ENCODE data around the gene IL34.
"Not testable (repeated sequence)": the region's sequence is repeated elsewhere in the genome, so short reads cannot be mapped to it uniquely, and the experiment has no call there.

IL34 gene

DNA sequence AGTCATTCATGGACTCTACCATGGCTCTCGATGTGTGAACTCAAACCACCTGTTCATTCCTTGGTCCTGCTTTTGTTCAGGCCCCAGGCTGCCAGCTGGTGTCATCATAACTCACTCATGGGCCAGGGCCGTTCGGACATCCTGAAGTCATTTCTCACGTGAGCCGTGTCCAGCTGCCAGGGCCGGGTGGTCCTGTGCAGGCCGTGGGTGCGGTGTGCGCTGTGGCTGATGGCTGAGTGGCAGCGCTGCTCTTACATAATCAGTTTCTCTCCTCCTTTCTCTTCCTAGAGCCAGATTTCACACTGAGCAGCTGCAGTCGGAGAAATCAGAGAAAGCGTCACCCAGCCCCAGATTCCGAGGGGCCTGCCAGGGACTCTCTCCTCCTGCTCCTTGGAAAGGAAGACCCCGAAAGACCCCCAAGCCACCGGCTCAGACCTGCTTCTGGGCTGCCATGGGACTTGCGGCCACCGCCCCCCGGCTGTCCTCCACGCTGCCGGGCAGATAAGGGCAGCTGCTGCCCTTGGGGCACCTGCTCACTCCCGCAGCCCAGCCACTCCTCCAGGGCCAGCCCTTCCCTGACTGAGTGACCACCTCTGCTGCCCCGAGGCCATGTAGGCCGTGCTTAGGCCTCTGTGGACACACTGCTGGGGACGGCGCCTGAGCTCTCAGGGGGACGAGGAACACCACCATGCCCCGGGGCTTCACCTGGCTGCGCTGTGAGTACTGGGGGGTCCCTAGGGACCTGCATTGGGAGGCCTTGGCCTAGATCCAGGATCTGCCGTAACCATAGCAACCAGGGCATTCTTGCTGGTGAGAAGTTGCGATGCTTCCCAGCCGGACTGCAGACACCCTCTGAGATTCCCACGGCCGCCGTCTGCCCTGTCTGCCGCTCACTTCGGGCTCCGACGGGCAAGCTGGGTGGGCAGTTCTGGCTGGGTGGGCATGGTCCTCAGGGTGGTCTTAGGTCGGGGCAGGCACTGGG, at the start of gene IL34:
Gene IL34, plus strand, starts transcription at position 300 of the 982 bp plus-strand sequence. Its CDS starts 389 bp downstream, at position 689.
- no peak for DNase-seq (ENCODE audit: low read depth)

DNA sequence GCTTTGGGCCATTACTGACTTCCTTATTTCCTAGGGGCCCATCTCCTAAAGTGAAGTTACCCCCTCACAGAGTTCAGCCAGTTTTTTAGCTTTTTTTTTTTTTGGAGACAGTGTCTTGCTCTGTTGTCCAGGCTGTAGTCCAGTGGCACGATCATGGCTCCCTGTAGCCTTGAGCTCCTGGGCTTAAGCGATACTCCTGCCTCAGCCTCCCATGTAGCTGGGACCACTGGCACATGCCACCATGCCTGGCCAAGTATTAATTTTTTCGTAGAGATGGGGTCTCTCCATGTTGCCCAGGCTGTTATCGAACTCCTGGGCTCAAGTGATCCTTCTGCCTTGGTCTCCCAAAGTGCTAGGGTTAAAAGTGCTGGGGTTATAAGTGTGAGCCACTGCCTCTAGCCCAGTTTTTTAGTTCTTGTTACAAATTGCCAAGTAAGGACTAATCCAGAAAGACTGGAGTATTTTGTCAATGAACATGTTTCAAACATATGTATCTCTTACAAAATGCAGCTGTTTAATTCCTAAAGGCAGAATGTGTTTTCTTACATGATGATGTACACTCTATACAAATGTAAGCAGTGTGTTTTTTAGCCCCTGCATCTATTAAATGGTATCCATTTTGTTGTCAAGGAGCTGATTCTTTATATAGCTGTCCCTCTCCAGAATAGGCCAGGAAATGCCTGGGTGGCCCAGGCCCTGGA, 49.1 kb upstream of the IL34 start:
- DNase-seq (ENCODE audit: low read depth) = no peak

DNA sequence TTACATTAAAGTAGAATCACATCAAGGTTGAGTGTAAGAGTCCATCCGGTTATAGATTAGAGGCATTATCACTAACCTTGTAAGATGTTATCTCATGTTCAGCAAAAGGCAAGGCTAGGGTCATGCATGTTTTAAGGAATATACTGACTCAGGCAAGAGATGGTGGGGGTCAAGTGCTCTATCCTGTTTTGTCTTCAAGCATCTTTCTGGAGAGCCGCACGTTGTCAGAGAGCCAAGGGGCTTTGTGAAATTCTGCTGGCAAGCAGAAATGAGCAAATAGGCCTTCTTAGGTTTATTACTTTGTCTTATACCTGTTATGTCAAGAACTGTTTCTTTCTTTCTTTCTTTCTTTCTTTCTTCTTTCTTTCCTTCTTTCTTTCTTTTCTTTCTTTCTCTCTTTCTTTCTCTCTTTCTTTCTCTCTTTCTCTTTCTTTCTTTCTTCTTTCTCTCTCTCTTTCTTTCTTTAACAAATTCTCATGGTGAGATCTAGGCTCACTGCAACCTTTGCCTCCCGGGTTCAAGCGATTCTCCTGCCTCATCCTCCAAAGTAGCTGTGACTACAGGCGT, 47.3 kb upstream of the IL34 start:
- no peak for DNase-seq (ENCODE audit: low read depth)

DNA sequence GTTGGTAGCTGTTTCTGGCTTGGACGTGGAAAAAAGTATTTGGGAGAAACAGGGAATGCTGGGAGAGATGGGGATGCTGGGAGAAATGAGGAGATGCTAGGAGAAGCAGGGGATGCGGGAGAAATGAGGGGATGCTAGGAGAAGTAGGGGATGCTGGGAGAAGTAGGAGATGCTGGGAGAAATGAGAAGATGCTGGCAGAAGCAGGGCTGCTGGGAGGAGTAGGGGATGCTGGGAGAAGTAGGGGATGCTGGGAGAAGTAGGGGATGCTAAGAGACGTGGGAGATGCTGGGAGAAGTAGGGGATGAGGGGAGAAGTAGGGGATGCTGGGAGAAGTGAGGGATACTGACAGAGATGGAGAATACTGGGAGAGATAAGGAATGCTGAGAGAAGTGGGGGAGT, 45.6 kb upstream of the IL34 start:
- DNase-seq (ENCODE audit: low read depth) = no peak

DNA sequence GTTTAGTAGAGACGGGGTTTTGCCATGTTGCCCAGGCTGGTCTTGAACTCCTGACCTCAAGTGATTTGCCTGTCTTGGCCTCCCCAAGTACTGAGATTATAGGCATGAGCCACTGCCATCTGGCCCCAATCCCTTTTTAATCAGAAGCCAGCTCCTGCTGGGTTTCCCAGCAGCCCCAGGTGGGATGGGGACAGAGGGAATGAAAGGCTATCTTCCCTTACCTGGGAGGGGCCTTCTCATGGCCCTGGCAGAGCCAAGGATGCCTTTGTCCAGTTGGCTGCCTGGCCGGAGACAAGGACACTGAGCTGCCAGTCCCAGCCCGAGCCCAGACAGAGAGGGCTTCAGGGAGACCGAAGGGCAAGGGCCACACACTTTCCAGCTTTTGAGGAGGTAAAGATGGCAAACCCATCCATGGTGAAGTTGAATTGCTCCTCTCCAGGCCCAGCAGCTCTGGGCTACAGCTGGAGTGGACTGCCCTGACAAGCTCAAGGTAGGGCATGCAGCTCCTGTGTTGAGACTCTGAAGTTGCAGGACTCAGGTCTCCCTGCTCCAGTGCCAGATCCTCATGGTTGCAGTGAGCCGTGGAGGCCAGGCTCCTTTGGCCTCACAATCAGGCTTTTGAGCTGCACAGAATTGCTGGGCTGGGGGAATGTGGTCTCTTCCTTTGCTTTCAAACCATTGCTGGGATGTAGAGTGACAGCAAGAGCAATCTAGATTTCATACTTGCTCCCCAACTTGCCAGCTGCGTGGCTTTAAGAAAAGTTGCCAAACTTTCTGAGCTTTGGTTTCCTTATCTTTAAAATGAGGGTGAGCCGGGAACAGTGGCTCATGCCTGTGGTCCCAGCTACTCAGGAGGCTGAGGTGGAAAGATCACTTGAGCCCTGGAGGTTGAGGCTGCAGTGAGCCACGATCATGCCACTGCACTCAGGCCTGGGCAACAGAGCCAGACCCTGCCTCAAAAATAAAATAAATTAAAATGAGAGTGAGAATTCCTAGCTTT, 44.5 kb upstream of the IL34 start:
- no peak for DNase-seq (ENCODE audit: low read depth)

DNA sequence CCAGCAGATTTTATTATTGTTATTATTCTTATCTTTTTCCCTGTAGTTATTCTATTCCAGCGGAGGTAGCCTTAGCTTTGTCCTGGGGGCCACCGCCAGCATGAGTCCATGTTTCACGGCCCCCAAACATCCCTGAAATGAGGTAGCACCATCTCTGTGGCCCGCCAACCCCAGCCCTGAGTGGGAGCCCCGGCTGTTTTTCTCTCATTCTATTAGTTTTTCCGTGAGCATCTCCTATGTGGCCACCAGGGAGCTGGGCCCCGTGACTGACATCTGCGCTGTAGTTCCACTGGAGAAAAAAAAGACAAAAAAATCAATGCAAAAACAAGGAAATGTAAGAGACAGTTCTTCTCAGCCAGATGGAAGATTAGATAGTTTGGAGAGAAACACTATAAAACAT, 43.5 kb upstream of the IL34 start:
- no peak for DNase-seq (ENCODE audit: low read depth)

DNA sequence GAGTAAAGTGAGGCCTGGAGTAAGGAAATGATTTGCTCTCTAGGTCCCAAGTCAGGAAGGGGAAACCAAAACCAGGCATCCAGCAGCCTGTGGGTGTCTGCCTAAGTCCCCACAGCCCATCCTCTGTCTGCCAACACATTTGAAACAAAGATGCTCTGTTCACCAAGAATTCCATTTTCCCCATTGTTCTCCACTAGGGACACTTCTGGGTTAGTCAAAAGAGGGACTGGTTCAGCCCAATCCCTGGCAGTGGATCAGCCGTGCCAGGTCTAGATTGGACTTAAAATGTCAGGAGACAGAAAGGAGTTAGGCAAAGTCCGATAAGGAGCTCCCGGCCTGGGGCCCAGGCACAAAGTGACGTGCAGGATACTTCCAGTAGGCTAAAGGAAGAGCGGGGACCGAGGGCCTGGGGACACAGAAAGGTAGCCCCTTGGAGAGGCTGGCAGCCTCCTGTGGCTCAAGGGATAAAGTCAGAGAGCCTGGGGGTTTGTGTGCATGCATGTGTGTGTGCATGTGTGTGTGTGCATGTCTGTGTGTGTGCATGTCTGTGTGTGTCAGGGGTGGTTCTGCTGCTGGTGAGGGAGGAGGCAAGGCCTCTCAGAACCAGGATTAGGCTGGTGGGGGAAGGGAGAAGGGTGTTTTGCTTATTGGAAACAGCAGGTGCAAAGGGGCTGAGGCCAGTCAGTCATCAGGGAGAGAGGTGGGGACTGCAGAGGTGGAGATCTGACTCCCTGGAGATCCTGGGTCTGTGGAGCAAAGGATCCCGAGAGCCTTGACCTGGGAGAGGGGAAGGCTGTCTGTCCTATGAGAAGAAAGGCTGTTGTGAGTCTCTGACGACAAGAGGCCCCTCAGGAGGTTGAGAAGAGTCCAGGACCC, 41.7 kb upstream of the IL34 start:
- no peak for DNase-seq (ENCODE audit: low read depth)

DNA sequence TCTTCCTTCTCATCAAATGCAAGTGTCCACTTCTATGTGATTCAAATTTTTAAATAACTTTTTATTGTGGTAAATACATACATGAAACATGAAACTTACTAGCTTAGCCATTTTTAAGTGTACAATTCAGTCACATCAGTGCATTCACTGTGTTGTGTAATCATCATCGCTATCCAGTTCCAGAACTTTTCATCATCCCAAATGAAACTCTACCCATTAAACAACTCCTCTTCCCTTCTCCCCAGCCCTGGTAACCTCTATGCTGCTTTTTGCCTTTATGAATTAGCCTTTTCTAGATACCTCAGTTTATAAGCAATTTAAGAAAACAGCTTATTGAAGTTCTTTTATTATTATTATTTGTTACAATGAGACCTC, 41.1 kb upstream of the IL34 start:
- no peak for DNase-seq (ENCODE audit: low read depth)

DNA sequence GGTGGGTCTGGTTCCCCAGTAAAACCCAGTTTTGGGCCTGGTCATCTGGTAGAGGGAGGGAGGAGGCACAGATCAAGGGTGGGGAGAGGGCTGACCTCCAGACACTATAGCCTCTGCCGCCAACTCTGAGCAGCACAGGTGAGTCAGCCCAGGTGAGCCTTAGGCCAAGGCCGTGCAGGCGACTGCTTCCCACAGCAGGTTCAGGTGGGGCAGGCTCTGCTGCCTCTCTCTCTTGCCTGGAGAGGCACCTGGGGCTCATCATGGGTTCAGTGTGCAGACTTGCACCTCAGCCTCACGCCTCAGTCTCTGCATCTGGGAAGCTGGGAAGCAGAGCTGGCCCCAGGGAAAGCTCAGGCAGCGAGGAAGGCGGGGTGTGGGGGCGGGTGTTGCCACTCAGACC, 37.8 kb upstream of the IL34 start:
- DNase-seq (ENCODE audit: low read depth) = no peak

DNA sequence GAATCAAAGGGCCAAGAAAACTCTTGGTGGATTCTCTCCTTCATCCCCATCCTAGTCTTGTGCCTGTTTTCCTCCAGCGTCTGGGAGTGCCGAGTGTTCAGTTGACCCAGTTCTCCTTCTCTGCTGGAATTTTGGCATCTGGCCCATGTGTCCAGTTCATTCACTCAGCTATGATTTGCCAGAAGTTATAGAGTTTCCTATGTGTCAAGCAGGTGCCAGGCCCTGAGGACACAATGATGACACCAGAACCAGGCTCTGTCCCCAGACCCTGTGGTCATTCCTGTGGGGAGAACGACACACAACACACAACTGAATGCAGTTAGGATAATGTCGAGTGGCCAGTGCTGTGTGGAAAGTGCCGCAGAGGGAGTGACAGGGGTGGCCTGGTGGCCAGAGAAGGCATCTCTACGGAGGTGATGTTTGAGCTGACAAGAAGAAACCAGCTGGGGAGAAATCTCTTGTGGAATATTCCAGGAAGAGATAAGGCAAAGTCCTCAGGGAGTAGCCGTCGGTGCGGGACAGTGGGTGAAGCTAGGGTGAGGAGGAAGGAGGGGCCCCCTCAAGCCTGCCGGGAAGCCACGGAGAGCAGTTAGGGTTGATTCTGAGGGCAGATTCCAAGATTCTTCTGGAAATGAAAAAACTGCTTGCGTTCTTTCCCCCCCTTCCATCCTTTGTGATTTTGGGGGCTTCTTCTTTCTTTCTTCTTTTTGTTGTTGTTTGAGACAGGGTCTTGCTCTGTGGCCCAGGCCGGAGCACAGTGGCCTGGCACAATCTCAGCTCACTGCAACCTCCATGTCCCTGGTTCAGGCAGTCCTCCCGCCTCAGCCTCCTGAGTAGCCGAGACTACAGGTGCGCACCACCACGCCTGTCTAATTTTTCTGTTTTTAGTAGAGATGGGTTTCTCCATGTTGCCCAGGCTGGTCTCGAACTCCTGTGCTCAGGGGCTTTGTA, 35.8 kb upstream of the IL34 start:
- no peak for DNase-seq (ENCODE audit: low read depth)

DNA sequence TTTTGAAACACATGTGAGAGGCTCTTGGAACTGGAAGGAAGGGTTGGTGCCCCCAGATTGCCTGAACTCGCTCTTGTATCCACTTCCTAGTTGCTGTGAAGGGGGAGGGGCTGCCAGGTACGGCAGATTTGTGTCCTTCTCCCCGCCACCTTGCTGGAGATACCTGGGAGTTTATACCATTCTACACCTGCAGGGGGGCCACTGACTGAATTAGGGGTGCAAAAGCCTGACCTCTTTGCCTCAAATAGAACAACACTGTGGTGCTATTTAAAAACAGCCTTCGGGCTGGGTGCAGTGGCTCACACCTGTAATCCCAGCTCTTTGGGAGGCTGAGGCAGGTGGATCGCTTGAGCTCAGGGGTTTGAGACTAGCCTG, 35.1 kb upstream of the IL34 start:
- no peak for DNase-seq (ENCODE audit: low read depth)

DNA sequence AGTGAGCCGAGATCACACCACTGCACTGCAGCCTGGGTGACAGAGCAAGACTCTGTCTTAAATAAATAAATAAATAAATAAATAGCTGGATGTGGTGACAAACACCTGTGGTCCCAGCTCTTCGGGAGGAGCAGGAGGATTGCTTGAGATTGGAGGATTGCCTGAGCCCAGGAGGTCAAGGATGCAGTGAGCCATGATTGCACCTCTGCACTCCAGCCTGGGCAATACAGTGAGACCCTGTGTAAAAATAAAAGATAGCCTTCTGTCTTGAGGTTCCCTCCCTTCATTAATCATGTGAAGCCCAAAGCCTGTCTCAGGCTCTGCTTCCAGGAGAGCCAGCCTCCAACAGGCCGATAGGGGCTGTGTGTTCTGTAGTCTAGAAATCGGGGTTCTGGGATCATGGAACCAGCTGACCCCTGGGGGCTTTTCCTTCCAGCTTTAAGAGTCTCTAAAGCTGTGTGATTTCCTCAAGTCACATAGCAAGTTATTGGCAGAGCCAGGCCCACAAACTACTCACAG, 34.5 kb upstream of the IL34 start:
- DNase-seq (ENCODE audit: low read depth) = no peak

DNA sequence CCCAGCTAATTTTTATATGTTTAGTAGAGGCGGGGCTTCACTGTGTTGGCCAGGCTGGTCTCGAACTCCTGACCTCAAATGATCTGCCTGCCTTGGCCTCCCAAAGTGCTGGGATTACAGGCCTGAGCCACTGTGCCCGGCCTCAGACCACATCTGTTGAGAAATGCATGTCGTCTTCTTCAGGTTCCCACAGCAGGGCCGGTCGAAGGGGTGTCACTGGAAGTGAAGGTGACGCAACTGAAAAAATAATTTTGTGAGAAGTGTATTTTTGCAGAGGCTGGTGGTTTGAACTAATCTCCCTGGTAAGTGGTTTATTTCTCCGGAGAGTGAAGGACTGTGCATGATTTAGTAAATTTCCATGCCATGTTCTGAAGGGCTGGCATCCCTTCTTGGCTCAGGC, 33.4 kb upstream of the IL34 start:
- DNase-seq (ENCODE audit: low read depth) = no peak

DNA sequence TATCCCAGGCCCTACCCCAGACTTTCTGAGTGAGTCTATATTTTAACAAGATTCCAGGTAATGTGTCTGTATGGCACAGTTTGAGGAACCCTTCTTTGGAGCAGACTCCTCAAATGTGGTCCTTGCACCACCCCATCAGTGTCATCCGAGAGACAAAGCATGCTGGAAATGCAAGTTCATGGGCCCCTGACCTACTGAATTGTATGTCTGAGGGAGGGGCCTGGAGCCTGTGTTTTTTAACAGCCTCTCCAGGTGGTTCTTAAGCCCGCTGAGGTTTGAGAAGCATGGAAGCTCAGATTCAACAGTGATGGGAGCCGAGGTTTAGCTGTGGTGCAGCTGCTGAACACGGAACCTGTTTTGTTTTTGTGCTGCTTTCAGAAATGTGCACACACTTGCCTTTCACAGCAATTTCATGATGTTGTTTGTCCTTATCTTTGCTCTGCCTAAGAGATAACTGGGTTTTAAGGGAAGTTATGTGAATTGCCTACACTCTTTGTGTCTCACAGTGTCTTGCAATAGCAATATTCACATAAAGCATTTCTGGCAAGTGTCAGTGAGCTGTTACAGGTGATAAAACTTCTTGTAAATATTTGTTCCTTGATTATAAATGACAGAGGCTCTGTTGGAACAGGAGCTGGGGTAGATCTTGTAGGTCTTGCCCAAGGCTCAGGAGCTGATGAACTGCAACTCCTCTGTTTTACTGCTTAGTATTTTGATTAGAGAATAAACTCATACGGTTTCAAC, 32.0 kb upstream of the IL34 start:
- no peak for DNase-seq (ENCODE audit: low read depth)

DNA sequence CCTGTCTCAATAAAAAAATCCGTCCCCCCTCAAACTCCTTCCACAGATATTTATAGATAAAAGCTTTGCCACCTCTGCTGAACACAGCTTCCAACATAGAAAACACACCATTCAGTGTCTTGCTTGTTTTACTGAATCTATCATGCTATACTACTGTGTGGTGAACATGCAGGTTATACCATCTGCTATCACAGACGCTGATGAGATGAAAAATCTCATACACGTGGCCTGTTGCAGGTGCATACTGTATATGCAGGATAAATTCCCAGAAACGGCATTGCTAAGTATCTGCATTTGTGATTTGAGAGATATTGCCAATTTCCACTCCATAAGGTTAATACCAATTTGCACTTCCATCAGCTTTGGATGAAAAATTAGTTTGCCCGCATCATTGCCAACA, 30.4 kb upstream of the IL34 start:
- DNase-seq (ENCODE audit: low read depth) = no peak

DNA sequence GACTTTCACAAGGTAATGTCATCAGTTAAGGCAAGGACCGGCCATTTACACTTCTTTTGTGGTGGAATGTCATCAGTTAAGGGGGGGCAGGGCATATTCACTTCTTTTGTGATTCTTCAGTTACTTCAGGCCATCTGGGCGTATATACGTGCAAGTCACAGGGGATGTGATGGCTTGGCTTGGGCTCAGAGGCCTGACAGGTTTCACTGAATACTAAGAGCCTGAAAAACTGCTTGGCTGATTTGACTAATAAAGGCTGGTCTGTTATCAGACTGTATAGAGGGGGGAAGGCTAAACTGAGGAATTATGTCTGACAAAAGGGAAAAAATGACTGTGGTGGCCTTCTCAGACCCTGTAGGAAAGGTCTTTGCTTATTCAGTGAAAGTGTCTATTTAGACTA, 24.5 kb upstream of the IL34 start:
- not testable (repeated sequence) for DNase-seq (ENCODE audit: low read depth)

DNA sequence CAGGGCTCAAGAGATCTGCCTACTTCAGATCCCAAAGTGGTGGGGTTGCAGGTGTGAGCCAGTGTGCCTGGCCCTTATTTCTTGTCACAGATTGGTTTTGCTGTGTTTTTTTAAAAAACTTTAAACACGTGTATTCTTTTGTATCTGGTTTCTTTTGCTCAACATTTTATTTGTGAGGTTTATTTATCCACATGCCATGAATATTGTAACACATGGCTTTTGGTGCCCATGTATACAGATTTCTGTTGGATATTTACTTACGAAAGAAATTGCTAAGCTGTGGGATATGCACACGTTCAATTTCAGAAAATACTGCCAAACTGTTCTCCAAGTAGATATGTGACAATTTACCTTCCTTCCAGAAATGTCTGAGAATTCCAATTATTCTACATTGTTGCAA, 18.7 kb upstream of the IL34 start:
- DNase-seq (ENCODE audit: low read depth) = no peak

DNA sequence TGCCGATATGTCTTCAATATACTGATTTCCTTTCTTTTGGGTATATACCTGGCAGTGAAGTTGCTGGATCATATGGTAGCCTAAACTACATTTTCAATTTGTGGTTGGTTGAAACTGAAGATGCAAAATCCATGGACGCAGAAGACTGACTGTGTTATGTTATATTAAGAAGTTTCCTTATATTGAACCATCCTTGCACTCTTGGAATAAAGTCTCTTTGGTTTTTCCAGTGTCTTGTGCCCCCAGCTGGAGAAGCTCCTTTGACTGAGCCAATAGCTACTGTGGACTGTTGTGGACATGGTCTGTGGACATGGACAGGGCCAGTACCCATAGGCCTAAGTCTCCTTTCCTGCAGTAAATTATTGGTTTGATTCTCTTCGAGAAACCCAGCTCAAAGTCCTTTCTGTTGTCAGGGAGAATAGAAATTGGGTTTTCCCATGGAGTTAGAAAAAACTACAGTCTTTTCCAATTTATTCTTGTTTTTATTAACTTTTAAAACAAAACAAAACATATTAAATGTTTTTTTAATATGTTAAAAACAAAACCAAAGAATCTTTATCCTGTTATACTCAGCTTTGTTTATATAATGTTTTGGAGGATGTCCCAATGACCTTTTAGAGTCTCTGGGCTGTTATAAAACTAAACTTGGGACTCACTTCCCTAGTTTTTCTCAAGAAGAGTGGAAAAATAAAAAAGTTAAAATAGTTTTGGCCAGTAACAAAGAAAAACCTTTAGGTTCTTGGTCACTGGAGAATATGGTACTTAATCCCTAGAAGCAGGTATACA, 15.2 kb upstream of the IL34 start:
- no peak for DNase-seq (ENCODE audit: low read depth)

Data from HS-27A (cell line).